Islet of Langerhans (tissue), 1 donor: ENCODE data around the gene IL31.
"Not testable (repeated sequence)": the region's sequence is repeated elsewhere in the genome, so short reads cannot be mapped to it uniquely, and the experiment has no call there.

ENCODE experiments used
- FAIRE-seq: peaks from one replicate; lab custom pipeline; 2011; peaks lifted over from hg19 to GRCh38; lab: Jason Lieb, UNC

The IL31 gene

DNA sequence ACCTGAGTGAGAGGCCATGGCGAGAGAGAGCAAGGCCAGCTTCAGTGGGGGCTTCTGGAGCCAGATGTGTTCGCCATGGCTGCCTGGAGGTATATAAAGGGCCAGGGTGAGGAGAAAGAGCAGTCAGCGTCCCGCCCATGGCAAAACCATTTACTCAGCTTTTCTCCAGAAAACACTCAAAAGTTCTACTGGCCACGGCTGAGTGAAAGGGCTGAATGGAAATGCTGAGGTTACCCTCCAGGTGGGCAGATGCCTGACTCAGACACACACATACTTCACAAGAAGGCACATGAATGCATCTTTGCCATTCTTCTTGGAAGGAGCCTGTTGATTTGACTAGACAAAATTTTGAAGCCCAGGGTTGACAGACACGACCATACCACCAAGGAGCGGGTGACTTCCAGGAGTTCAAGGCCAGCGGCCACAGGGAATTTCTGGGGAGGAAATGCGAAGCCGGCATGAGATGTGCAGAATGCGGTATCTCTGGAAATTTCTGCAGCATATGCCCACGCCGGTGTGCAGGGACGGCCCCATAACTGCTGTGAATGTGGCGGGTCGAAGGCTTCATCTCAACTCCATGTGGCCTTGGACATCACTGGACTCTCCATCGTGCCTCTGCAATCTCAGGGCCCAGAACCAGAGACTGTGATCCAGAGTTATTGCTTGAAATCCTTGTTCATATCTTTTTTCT is at the start of gene IL31:
Gene IL31 (minus strand): TSS at position 67 of the 691 bp plus-strand sequence. CDS start 49 bp downstream, at position 18.
- FAIRE-seq = no peak

GRCh38 chr12:122216445-122216844 is 42.4 kb upstream of the IL31 start:
- FAIRE-seq = no peak

DNA sequence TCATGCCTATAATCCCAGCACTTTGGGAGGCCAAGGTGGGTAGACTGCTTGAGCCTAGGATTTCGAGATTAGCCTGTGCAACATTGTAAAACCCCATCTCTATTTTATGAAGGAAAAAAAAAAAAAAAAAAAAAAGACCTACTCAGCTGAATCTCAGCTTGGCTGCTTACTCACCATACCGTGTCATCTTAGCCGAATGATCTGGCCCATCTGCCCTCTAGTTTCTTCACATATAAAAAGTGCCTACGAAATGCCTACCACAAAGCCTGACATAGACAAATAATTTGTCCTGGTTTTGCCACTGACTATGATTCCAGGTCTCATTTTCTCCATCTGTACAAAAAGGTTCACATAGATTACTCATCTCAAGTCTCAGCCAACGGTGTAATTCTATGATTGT is 41.8 kb upstream of the IL31 start:
- FAIRE-seq = no peak

DNA sequence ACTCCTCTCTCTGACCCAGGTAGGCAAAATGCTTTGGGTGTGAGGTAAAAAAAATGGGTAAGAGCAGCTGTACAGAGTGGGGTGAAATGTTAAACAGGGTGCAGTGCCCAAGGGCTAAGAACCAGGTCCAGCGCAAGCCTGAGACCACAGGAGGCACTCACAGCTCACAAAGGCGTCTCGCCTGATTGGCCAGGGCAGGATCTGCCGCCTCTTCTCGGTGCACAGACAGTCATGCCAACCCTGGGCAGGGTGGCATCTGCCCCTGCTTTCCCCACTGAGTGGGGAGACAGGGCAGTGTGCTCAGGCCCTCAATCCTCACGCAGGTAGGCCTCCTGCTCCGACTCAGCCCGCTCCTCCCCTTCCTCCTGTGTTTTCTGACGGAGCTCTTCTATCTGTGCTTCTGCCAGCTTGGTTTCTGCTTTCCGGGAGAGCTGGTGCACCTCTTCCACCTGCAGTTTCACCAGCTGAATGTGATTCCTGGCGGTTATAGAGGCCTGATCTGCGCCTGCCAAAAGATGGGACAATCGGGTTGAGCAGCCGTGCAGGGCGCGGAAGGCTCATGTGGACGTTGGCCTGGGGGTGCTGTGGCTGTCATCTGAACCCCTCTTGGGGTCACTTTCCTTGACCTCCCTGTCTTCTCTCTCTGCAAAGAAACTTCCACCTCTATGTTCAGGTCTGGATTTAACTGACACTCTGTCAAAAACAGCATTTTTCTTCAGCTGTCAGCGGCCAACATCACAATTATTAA is 34.2 kb upstream of the IL31 start:
- no peak for FAIRE-seq

DNA sequence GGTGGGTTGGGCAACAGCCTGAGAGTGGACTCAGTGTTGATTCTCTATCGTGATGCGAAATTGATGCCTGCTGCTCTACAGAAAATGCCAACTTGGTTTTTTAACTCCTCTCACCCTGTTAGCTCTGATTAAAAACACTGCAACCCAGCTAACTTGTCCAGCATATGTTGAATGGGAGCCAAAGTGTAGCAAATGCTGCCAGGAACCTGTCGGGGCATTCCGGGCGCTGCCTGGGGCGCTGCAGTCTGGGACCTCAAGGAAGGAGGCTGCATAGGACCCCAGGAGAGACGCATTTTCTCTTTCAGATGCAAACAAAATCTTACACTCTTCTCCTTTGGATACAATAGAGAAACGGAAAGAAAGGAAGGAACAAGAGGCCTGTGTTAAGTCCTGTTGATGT is 33.4 kb upstream of the IL31 start:
- FAIRE-seq = no peak

GRCh38 chr12:122206976-122207375 is 33.0 kb upstream of the IL31 start:
- FAIRE-seq = no peak

DNA sequence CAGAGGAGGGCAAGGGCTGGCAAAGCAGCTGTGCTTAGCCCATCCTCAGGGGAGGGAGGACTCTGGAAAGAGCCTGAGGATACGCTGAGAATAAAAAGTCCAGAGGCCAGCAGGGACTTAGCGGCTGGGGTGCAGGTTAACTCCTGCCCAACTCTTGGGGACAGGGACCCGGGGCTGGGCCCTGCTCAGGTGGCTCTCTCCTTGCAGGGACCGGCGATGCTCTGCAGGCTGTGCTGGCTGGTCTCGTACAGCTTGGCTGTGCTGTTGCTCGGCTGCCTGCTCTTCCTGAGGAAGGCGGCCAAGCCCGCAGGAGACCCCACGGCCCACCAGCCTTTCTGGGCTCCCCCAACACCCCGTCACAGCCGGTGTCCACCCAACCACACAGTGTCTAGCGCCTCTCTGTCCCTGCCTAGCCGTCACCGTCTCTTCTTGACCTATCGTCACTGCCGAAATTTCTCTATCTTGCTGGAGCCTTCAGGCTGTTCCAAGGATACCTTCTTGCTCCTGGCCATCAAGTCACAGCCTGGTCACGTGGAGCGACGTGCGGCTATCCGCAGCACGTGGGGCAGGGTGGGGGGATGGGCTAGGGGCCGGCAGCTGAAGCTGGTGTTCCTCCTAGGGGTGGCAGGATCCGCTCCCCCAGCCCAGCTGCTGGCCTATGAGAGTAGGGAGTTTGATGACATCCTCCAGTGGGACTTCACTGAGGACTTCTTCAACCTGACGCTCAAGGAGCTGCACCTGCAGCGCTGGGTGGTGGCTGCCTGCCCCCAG is 32.3 kb upstream of the IL31 start:
- FAIRE-seq = no peak

DNA sequence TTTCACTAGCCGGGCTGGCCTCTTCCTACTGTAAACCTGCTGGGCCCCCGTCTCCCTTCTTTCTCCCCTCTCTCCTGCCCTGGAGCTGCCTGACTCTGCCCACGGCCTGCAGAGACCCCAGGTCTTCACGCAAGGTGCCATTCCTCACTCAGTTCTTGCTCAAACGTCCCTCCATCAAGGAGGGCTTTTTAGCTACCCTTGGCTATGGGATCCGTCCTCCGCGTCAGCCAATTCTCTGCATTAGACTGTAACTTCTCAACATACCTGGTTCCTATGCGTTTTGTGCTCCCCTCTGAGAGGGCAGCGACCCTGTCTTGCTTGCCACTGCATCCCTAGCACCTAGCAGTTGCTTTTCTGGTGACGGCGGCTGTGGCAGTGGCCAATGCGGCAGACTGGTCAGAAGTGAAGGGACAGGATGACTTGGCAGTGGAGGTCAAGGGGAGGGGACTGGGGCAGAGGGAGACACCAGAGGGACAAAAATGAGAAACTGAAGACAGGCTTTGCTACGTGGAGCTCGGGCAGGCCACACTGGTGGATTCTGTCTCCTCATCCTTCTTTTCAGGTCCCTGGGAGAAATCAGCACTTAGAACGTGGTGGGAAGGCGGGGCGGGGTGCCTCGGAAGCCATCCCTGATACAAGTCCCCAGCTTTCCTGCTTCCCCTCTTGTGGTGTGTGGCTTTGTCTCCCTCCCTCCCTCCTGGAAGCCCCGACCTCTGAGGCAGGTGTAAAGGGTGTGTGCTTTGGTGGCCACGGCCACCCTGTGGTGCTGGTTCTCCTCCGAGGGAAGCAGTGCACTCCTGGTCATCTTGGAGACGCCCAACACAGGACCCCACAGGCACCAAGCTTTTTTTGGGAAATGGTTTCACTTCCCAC is 31.3 kb upstream of the IL31 start:
- no peak for FAIRE-seq

DNA sequence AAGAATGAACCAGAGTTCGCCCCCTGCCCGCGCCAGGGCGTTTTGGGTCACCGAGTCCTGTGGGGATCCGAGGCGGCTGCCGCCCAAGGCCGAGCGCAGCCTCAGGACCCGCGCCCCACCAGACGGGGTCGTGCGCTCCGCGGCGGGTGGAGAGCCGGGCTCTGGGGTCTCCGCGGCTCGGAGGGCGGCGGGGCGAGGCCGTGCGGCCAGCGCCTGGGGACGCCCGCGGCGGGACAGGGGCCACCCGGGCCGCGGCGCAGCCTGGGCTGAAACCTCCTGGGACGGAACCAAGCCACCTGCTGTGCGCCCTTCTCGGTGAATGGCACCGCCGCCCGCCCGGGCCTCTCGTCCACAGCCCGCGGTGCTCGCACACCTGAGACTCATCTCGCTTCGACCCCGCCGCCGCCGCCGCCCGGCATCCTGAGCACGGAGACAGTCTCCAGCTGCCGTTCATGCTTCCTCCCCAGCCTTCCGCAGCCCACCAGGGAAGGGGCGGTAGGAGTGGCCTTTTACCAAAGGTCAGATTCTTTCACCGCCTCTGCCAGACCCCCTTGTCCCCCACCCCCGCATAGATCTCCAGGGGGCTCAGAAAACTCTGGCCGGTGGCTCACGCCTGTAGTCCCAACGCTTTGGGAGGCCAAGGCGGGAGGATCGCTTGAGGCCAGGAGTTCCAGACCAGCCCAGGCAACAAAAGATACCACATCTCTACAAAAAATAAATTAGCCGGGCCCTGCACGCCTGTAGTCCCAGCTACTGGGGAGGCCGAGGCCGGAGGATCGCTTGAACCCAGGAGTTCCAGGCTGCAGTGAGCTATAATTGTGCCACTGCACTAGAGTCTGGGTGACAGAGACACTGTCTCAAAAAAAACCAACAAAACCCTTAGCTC is 30.4 kb upstream of the IL31 start:
- no peak for FAIRE-seq

GRCh38 chr12:122203301-122204166 is 29.5 kb upstream of the IL31 start, which contains the start of gene B3GNT4:
Gene B3GNT4 (plus strand): TSS chr12:122203709. CDS start chr12:122204619, 910 bp downstream.
- no peak for FAIRE-seq

DNA sequence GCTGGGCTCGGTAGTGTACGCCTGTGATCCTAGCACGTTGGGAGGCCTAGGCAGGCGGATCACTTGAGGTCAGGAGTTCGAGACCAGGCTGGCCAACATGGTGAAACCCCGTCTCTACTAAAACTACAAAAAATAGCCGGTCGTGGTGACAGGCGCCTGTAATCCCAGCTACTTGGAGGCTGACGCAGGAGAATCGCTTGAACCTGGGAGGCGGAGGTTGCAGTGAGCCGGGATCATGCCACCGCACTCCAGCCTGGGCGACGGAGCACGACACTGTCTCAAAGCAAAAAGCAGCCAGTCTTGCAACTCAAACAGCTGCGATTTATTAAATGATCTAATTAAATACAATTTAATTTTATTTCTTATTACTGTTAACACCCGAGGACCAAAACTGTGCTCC is 28.8 kb upstream of the IL31 start:
- FAIRE-seq = not testable (repeated sequence)

- FAIRE-seq = no peak
These were observed 28.0 kb upstream of the IL31 start for GRCh38 chr12:122202017-122202416.

GRCh38 chr12:122201381-122201780 is 27.4 kb upstream of the IL31 start:
- FAIRE-seq = no peak

DNA sequence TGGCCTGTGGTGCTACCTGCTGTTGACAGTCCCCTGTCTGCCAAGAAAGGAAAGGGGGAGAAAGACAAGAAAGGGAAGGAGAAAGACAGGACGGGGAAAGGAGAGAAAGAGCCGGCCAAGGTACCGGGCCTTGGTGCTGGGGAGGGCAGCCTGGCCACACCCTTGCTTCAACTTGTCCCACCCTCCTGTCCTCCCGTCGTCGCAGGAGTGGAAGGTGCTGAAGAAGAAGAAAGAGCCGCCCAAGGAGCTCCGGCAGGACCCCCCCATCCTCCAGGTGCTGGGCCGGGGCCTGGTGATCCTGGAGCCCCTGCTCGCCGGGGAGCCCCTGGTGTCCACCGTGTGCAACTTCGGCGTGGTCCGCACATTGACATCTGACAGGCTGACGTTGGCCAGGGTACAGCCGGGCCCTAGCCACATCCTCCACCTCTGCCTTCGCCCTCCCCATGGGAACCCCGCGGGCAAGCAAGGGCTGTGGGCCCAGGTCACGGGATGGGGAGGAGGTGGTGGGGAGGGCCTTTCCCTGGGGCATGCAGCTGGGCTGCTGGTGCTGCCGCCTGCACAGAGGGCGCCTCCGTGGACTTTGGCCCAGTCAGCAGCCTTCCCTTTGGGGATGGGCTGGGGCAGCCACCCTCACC is 26.6 kb upstream of the IL31 start:
- FAIRE-seq = no peak

DNA sequence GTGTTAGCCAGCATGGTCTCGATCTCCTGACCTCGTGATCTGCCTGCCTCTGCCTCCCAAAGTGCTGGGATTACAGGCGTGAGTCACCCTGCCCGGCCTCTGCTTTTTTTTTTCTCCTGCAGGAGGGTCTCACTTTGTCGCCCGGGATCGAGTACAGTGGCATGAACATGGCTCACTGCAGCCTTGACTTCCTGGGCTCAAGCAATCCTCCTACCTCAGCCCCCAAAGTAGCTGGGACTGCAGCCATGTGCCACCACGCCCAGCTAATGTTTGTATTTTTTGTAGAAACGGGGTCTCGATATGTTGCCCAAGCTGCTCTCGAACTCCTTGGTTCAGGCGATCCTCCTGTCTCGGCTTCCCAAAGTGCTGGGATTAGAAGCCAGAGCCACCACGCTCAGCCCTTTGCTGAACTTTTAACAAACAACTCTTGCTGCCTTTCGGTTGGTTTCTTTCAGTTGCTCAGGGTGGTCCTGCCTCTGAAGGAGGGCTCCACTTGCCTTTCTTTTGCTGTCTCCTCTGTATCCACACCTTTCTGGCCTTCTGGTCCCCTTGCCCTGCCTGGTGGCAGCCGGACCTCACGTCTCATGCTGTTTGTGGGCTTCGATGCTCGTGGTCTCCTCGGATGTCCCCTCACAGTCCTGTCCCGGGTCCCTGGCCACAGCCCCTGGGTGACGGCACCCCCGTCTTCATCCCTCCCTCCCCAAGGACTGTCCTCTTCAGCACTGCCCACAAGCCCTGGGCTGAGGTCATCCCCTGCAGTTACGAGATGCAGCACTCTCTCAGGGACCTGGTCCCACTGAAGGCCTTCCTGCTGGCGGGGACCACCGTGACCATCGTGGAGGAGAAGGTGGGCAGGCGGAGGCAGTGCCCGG is 25.7 kb upstream of the IL31 start:
- no peak for FAIRE-seq

DNA sequence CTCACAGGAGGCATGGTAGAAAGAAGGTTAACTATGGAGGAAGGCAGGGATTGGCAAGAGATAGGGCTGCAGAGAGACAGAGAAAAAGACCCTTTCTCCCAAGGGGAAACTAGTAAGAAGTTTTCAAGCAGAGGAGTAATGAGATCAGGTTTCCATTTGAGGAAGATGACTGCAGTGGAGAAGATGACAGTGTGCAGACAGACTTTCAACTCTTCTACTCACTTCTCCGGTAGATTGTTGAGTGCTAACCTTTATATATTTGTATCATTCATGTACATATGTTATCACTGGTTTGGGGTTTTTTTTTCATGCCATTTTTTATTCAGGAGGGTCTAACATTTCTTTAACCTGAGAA is 23.6 kb upstream of the IL31 start:
- no peak for FAIRE-seq

GRCh38 chr12:122195405-122195804 is 21.4 kb upstream of the IL31 start:
- FAIRE-seq = no peak

- no peak for FAIRE-seq
These were observed 20.8 kb upstream of the IL31 start for GRCh38 chr12:122194804-122195203.

DNA sequence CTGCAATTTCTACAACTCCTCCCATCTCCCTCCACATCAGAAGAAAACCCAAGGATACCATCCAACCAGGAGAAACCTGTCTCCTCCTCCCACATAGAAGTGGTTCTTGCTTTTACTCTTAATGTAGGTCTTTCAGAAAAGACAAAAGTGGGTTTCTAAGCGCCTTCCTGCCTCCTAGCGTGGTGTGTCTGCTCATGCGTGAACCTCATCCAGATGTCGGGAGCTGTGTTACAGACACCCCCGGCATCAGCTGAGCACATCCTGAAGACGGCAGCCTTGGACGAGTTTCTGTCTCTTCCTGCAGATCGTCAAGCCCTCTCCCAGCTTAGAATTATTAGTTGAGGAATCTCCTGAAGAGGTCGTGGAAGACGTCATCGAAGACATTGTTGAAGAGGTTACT is 18.4 kb upstream of the IL31 start:
- no peak for FAIRE-seq
